Nucleus accumbens (tissue), 56 donors: ENCODE results near the gene CKAP4.
A peak's percentile ranks its signal among the peaks of the same experiment; 100 is the strongest.

ENCODE experiments used
- DNase-seq, 56 donors: peaks; one replicate each; lab custom pipeline; 2025; lab: John Stamatoyannopoulos, UW

CKAP4 gene

GRCh38 chr12:106246891-106247673 lies 738 bp downstream of the CKAP4 start:
- peak in 23 of 56 donors; percentile 7 to 51 (median 22) for DNase-seq

GRCh38 chr12:106245767-106246166 lies 2.1 kb downstream of the CKAP4 start:
- DNase-seq = no peak

DNA sequence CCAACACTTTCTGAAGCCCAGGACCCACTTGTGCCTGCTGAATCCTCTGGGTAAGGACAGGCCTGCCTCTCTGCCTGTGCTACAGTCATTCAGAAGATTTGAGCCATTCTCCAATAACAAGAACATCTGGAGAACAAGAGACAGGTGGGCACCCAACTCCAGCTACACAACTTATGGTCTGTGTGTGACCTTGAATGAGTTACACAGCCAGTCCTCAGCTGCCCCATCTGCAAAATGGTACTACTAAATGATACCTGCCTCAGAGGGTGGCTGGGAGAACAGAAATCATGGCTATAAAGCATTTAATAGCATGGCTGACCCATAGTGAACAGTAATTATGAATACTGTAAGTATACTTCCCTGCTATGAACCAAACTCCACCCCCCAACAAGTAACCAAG lies 4.2 kb downstream of the CKAP4 start:
- no peak for DNase-seq

- no peak for DNase-seq
Observed at GRCh38 chr12:106240821-106241220, 7.0 kb downstream of the CKAP4 start.

- no peak for DNase-seq
Observed at GRCh38 chr12:106239951-106240335, 7.9 kb downstream of the CKAP4 start.

DNA sequence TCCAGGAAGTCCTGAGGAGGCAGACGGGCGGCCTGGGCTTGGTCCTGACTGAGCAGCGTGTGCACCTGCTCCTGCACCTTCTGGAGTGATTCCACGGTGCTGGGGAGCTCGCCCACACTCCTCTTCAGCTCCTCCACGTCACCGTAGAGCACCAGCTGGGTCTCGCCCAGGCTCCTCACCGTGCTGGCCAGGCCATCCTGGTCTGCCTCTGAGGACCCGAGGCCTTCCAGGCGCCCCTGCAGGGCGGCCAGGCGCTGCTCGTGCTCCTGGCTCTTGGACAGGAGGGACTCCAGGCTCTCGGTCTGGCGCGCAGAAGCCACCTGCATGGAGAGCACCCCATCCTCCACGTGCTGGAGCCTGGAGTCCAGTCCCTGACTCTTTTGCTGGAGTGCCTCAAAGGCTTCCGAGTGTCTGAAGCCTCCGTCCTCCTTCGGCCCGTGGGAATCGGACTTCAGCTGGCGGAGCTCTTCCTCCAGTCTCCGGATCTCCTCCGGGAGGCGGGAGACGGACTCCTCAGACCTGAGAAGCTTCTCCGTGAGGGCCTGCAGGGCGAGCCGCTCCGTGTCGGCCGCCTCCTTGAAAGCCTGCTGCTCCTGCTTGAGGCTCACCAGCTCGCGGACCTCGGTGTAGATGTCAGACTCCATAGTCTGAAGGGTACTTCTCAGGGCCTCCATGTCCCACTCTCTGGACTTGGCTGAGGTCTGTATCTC lies 8.4 kb downstream of the CKAP4 start:
- DNase-seq = no peak

DNA sequence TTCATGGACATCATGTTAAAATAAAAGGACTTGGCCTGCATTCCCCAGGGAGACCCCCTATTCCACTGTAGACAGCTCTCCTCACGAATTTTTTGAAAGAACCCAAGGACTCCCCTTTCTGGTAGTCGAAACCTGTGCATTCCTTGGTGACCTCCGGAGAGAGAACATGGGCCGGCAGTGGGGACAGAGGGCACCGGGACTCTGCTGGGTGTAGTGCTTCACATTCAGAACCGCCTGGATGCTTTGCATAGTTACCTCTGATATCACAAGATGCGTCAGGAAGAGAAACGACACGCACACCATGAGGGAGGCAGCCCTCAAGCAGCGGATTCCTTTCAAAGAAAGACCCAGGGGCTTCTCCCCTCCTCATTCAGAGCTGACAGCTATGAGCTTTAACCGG lies 9.7 kb downstream of the CKAP4 start:
- DNase-seq = no peak

- DNase-seq = no peak
Observed at GRCh38 chr12:106235770-106236169, 12.1 kb downstream of the CKAP4 start.

- DNase-seq = no peak
Observed at GRCh38 chr12:106234449-106234848, 13.4 kb downstream of the CKAP4 start.

DNA sequence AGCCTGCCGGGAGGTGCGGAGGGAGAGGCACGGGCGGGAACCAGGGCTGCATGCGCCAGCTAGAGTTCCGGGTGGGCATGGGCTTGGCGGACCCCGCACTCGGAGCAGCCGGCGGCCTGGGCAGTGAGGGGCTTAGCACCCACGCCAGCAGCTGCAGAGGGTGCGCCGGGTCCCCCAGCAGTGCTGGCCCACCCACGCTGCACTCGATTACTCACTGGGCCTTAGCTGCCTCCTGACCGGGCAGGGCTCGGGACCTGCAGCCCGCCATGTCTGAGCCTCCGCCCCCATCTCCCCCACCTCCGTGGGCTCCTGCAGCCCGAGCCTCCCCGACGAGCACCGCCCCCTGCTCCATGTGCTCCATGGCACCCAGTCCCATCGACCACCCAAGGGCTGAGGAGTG lies 14.8 kb downstream of the CKAP4 start:
- no peak for DNase-seq

DNA sequence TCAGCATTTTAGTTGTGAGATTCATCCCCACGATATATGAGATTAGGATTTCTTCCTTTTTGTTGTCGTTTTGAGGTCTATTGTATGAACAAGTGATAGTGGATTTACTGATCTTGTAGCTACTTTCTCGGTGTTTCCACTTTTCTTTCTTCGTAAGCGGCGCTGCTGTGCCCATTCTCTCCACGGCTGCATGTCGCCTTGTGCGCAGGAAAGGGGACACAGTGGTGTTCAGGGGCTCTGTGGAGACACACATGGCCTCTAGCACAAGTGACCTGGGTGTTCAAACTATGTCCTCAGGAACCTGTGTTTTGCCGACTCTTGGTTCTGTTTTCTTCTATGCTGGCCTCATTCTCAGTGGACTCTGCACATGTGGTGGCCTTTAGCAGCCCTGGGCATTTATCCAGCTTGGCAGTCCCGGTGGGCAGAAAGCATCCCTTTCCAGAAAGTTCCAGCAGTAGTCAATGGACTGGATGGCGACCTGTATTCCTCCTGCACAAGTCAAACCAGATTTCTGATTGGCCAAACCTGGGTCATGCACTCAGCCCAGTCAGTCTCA lies 18.7 kb downstream of the CKAP4 start:
- no peak for DNase-seq

DNA sequence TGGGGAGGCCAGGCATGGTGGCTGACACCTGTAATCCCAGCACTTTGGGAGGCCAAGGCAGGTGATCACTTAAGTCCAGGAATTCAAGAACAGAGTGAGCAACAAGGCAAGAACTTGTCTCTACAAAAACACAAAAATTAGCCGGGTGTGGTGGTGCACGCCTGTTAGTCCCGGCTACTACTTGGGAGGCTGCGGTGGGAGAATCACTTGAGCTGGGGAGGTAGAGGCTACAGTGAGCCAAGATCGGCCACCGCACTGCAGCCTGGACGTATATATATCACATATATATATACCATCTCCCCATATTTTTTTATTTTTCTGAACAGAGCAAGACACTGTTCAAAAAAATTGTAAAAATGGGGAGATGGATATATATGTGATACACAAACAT lies 19.5 kb downstream of the CKAP4 start:
- DNase-seq = no peak

- no peak for DNase-seq
Observed at GRCh38 chr12:106227641-106228319, 20.0 kb downstream of the CKAP4 start.

DNA sequence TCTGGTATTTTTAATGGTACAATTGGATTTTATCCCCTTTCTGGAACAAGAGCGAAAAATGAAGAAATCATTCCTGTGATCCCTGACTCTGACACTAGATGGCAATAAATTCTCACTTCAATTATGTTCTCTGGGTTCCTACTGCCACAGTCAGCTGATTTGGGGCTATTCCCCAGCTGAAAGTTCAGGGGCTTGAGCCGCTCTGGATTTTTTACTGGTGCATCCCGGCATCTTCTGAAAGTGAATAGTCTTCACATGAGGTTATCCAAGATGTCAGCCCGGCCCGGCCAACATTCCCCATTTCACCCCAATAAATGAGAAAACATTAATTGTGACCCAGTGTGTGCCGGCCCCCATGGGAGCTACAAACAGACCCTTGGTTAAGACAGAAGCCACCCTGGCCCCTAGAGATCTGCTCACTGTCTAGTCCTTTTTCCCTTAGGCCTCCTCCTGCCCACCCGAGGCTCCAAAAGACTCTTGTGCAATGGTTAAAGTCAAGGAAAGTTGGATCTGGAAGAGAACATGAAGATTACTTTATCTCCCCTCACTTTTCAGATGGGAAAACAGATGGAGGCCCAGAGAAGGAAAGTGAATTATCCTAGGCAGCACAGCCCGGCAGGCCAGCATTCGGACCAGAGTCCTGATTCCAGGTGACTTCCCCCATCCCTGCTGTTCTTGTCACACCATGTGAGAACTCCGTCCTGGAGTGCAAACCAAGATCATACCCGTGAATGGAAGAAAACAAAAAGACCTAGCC lies 20.8 kb downstream of the CKAP4 start:
- peak in 18 of 56 donors; percentile 4 to 46 (median 9) for DNase-seq

DNA sequence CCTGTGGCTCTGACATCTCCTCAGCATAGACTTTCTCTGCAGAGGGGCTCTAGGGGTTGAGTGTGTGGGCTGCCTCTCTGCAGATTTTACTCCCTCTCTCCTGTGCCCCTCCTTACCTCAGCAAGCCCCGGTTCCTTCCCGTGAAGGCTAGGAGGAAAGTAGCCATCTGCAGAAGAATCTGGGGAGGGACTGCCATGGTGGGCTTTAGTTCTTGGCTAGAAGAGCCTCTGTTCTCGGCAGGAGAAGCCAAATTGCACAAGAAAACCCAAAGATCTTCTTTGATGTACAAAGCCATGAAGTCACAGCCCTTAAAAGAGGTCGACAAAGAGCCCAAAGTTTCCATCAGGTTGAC lies 23.5 kb downstream of the CKAP4 start:
- DNase-seq = no peak

DNA sequence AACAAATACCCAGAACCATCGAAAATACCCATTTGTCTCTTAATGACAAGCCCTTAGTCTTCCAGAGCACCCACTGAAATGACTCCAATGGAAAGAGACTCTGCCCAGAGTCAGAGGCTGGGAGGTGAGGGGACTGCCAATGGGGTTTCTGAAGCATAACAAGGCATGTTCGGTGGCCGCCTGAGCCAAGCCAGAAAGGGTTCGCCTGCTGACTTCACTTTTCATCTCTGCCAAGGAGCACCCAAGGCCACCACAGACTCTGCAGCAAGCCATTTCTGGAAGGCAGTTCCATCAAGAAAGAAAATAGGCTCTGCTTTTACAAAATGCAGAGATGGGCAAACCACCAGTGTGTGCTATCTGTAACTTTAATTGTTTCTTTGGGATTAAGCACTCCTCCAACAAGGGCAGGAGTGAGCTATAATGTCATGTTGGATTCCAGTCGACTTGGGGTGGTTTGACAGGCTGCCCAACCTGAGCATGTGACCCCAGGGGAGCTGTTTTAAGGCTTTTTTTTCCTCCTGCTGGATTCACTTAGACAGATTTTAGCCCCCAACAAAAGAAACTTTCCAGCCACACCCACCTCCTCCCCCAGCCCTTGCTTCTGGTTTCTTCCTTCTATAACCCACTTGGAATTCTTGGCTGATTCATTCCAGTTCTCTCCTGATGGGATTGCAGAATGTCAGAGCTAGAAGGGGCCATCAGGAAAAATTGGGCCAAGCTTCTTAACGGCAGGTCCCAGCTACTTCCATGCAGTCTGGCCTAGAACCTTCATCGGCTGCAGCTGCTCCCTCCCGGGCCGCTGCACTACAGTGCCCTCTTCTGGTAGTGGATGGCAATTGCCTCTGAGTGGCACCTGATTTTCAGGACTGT lies 24.1 kb downstream of the CKAP4 start:
- DNase-seq = peak in 41 of 56 donors; percentile 8 to 70 (median 29)

- DNase-seq = no peak
Observed at GRCh38 chr12:106220536-106220935, 27.3 kb downstream of the CKAP4 start.

- DNase-seq = no peak
Observed at GRCh38 chr12:106219043-106219442, 28.8 kb downstream of the CKAP4 start.

DNA sequence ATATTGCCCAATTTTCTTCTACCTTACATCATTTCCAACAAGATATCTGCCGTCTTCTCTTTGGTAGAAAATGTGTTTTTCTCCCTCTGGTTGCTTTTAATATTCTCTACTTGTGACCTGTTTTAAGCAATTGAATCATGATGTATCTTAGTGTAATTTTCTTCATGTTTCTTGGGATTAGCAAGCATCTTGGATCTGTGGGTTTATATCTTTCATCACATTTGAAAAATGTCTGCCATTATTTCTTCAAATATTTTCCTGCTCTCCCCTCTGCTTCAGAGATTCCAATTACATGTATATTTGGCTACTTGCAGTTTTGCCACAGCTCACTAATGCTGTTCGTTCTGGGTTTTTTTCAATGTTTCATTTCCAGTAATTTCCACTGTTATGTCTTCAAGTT lies 30.1 kb downstream of the CKAP4 start:
- no peak for DNase-seq

GRCh38 chr12:106214571-106214970 lies 33.2 kb downstream of the CKAP4 start:
- no peak for DNase-seq
